HG02852 (cell line): ENCODE measurements around the gene ZC3HAV1.
"Not testable (repeated sequence)": the region's sequence is repeated elsewhere in the genome, so short reads cannot be mapped to it uniquely, and the experiment has no call there.

ENCODE experiments used
- ATAC-seq: cut with Tn5 transposase; IDR thresholded peaks from one replicate; pipeline ENCODE4 v1.9.1; 2021; ENCODE audit warnings: mild to moderate bottlenecking, moderate library complexity; ENCODE audit not compliant: unreplicated experiment

The ZC3HAV1 gene

GRCh38 chr7:139088268-139088667 lies 21.3 kb downstream of the ZC3HAV1 start:
- no peak for ATAC-seq

- ATAC-seq: no peak
Observed at GRCh38 chr7:139087212-139087611, 22.3 kb downstream of the ZC3HAV1 start.

- ATAC-seq: no peak
Observed at GRCh38 chr7:139086454-139086853, 23.1 kb downstream of the ZC3HAV1 start.

- ATAC-seq: no peak
Observed at GRCh38 chr7:139084709-139085108, 24.8 kb downstream of the ZC3HAV1 start.

- no peak for ATAC-seq
Observed at GRCh38 chr7:139081584-139081983, 27.9 kb downstream of the ZC3HAV1 start.

- ATAC-seq: no peak
Observed at GRCh38 chr7:139080905-139081304, 28.6 kb downstream of the ZC3HAV1 start.

GRCh38 chr7:139079861-139080260 lies 29.7 kb downstream of the ZC3HAV1 start:
- no peak for ATAC-seq

GRCh38 chr7:139078911-139079310 lies 30.6 kb downstream of the ZC3HAV1 start:
- ATAC-seq: no peak

GRCh38 chr7:139078399-139078798 lies 31.1 kb downstream of the ZC3HAV1 start:
- ATAC-seq: no peak

- not testable (repeated sequence) for ATAC-seq
Observed at GRCh38 chr7:139077706-139078105, 31.8 kb downstream of the ZC3HAV1 start.

- no peak for ATAC-seq
Observed at GRCh38 chr7:139075871-139076686, 33.4 kb downstream of the ZC3HAV1 start.

GRCh38 chr7:139075031-139075652 lies 34.4 kb downstream of the ZC3HAV1 start:
- ATAC-seq: peak; percentile 89

- ATAC-seq: no peak
Observed at GRCh38 chr7:139072796-139073195, 36.7 kb downstream of the ZC3HAV1 start.

GRCh38 chr7:139071680-139072079 lies 37.8 kb downstream of the ZC3HAV1 start:
- ATAC-seq: no peak

- ATAC-seq: no peak
Observed at GRCh38 chr7:139068544-139069399, 40.7 kb downstream of the ZC3HAV1 start.

- ATAC-seq: no peak
Observed at GRCh38 chr7:139066315-139066714, 43.2 kb downstream of the ZC3HAV1 start.

- no peak for ATAC-seq
Observed at GRCh38 chr7:139065323-139065722, 44.2 kb downstream of the ZC3HAV1 start.

GRCh38 chr7:139061416-139061815 lies 48.1 kb downstream of the ZC3HAV1 start:
- ATAC-seq: no peak

GRCh38 chr7:139060695-139061237 lies 48.8 kb downstream of the ZC3HAV1 start:
- ATAC-seq: no peak

GRCh38 chr7:139059905-139060304 lies 49.6 kb downstream of the ZC3HAV1 start:
- no peak for ATAC-seq

GRCh38 chr7:139058943-139059342 lies 50.6 kb downstream of the ZC3HAV1 start:
- no peak for ATAC-seq
